Peyer's patch (tissue), 4 donors: ENCODE results near the gene ZNF740.

Experiments
- CTCF ChIP-seq, 6 experiments: fragments of 450-650 bp in 4 of 6; fragments of 200-600 bp in 2 of 6; sonication (generic) in 1 of 6; IDR thresholded peaks; one replicate each; pipeline ENCODE4 v1.5.1; 2017 to 2019; ENCODE audit warnings: antibody characterized with exemption in 6 of 6, mild to moderate bottlenecking in 3 of 6, moderate library complexity in 1 of 6
- POLR2A ChIP-seq, 2 donors: fragments of 450-650 bp; IDR thresholded peaks; one replicate each; pipeline ENCODE4 v1.5.1; 2017; ENCODE audit warnings: antibody characterized with exemption in 2 of 2, mild to moderate bottlenecking in 2 of 2, moderate library complexity in 2 of 2

GRCh38 chr12:53219956-53220693 is 39.6 kb downstream of the ZNF740 start:
- TF ChIP-seq CTCF (IDR thresholded peaks at IDR 0.05), result no peak
- no peak for TF ChIP-seq POLR2A (IDR thresholded peaks at IDR 0.05)
